Fibroblast of skin of right quadriceps (primary cell): ENCODE measurements around the gene CFAP45.
"Not testable (repeated sequence)": the region's sequence is repeated elsewhere in the genome, so short reads cannot be mapped to it uniquely, and the experiment has no call there.

ENCODE experiments used
- DNase-seq: peaks from one replicate; pipeline ENCODE4 v3.0.0-alpha.2; 2013

CFAP45 gene

GRCh38 chr1:159922511-159923202 is 22.7 kb upstream of the CFAP45 start:
- no peak for DNase-seq

GRCh38 chr1:159921700-159922504 is 21.9 kb upstream of the CFAP45 start:
- DNase-seq = peak; percentile 21

- no peak for DNase-seq
These were observed 21.3 kb upstream of the CFAP45 start for GRCh38 chr1:159921251-159921650.

- DNase-seq = no peak
These were observed 20.7 kb upstream of the CFAP45 start for GRCh38 chr1:159920651-159921050.

GRCh38 chr1:159920202-159920601 is 20.2 kb upstream of the CFAP45 start:
- DNase-seq = no peak

- no peak for DNase-seq
These were observed 19.4 kb upstream of the CFAP45 start for GRCh38 chr1:159919236-159919865.

GRCh38 chr1:159918352-159919200 is 18.6 kb upstream of the CFAP45 start:
- DNase-seq = no peak

GRCh38 chr1:159917533-159918351 is 17.8 kb upstream of the CFAP45 start:
- no peak for DNase-seq

GRCh38 chr1:159916242-159917051 is 16.5 kb upstream of the CFAP45 start:
- peak; percentile 92 for DNase-seq

GRCh38 chr1:159915571-159916241 is 15.7 kb upstream of the CFAP45 start:
- no peak for DNase-seq

GRCh38 chr1:159914252-159915018 is 14.5 kb upstream of the CFAP45 start:
- DNase-seq = no peak

GRCh38 chr1:159913451-159914192 is 13.7 kb upstream of the CFAP45 start:
- no peak for DNase-seq

GRCh38 chr1:159911326-159912070 is 11.5 kb upstream of the CFAP45 start:
- no peak for DNase-seq

GRCh38 chr1:159908031-159908940 is 8.3 kb upstream of the CFAP45 start:
- no peak for DNase-seq

GRCh38 chr1:159906960-159907359 is 7.0 kb upstream of the CFAP45 start:
- DNase-seq = no peak

- DNase-seq = not testable (repeated sequence)
These were observed 4.1 kb upstream of the CFAP45 start for GRCh38 chr1:159904036-159904435.

GRCh38 chr1:159902541-159902940 is 2.6 kb upstream of the CFAP45 start:
- no peak for DNase-seq
